Mesenchymal stem cell (in vitro differentiated cells and primary cell): ENCODE measurements around the gene DENND1B.

Experiments used
- DNase-seq: peaks from one replicate; pipeline ENCODE4 v3.0.0-alpha.2; 2013
- H2AFZ ChIP-seq: one replicate; pipeline ENCODE4 v1.6.1; 2013; ENCODE audit warnings: low read depth, mild to moderate bottlenecking, control low read depth, inconsistent platforms, low read length, moderate library complexity
- H2AK5ac ChIP-seq: 2 replicates; pipeline ENCODE4 v1.6.1; 2013; ENCODE audit warnings: low read length, moderate library complexity, mild to moderate bottlenecking, inconsistent platforms; ENCODE audit not compliant: severe bottlenecking
- H2BK120ac ChIP-seq: one replicate; pipeline ENCODE4 v1.6.1; 2013; ENCODE audit warnings: low read depth, mild to moderate bottlenecking, inconsistent platforms, low read length, moderate library complexity
- H2BK12ac ChIP-seq, 2 experiments: one replicate each; pipeline ENCODE4 v1.6.1; 2013; ENCODE audit warnings: inconsistent platforms in 2 of 2, low read length in 2 of 2, mild to moderate bottlenecking in 2 of 2, moderate library complexity in 2 of 2, control low read depth in 1 of 2
- H2BK15ac ChIP-seq: one replicate; pipeline ENCODE4 v1.6.1; 2013; ENCODE audit warnings: mild to moderate bottlenecking, low read depth, inconsistent platforms; ENCODE audit not compliant: poor library complexity, severe bottlenecking
- H2BK5ac ChIP-seq: 2 replicates; pipeline ENCODE4 v1.6.1; 2013; ENCODE audit warnings: low read depth, mild to moderate bottlenecking, low read length, control low read depth, inconsistent platforms; ENCODE audit not compliant: poor library complexity, severe bottlenecking
- H3K14ac ChIP-seq, 2 experiments: one replicate each; pipeline ENCODE4 v1.6.1; 2013; ENCODE audit warnings: inconsistent platforms in 2 of 2, low read length in 2 of 2, control low read depth in 1 of 2, mild to moderate bottlenecking in 1 of 2, moderate library complexity in 1 of 2
- H3K18ac ChIP-seq, 2 experiments: one replicate each; pipeline ENCODE4 v1.6.1; 2013; ENCODE audit warnings: inconsistent platforms in 2 of 2, low read length in 2 of 2, control low read depth in 1 of 2, low read depth in 1 of 2, mild to moderate bottlenecking in 1 of 2
- H3K23ac ChIP-seq, 2 experiments: one replicate each; pipeline ENCODE4 v1.6.1; 2013; ENCODE audit warnings: inconsistent platforms in 2 of 2, low read length in 2 of 2, mild to moderate bottlenecking in 2 of 2, moderate library complexity in 2 of 2, control low read depth in 1 of 2
- H3K27ac ChIP-seq: 2 replicates; pipeline ENCODE4 v1.5.1; 2013; ENCODE audit warnings: mild to moderate bottlenecking, moderate library complexity, low read length, control low read depth, inconsistent platforms; ENCODE audit not compliant: poor library complexity, severe bottlenecking
- H3K27me3 ChIP-seq, 2 experiments: 2 replicates each; pipeline versions ENCODE4 v1.6.1 to v1.7.0; 2013; ENCODE audit warnings: low read length in 2 of 2, mild to moderate bottlenecking in 2 of 2, moderate library complexity in 2 of 2, control low read depth in 1 of 2, inconsistent platforms in 1 of 2; ENCODE audit not compliant: control insufficient read depth in 1 of 2, insufficient read depth in 1 of 2
- H3K36me3 ChIP-seq, 2 experiments: 2 replicates each; pipeline versions ENCODE4 v1.6.1 to v1.7.0; 2013; ENCODE audit warnings: low read length in 2 of 2, control low read depth in 1 of 2, inconsistent platforms in 1 of 2, low read depth in 1 of 2, mild to moderate bottlenecking in 1 of 2; ENCODE audit not compliant: insufficient read depth in 2 of 2, control insufficient read depth in 1 of 2
- H3K4ac ChIP-seq, 2 experiments: one replicate each; pipeline ENCODE4 v1.6.1; 2013; ENCODE audit warnings: inconsistent platforms in 2 of 2, low read length in 2 of 2, mild to moderate bottlenecking in 2 of 2, moderate library complexity in 2 of 2, control low read depth in 1 of 2, low read depth in 1 of 2
- H3K4me1 ChIP-seq: 2 replicates; pipeline ENCODE4 v1.6.1; 2013; ENCODE audit warnings: low read depth, low read length, control low read depth; ENCODE audit not compliant: control insufficient read depth, insufficient read depth
- H3K4me2 ChIP-seq: 2 replicates; pipeline ENCODE4 v1.6.1; 2013; ENCODE audit warnings: low read length, mild to moderate bottlenecking, inconsistent platforms; ENCODE audit not compliant: poor library complexity, severe bottlenecking
- H3K4me3 ChIP-seq, 2 experiments: 2 replicates each; pipeline versions ENCODE4 v1.5.1 to v1.7.0; 2013; ENCODE audit warnings: low read length in 2 of 2, mild to moderate bottlenecking in 2 of 2, control low read depth in 1 of 2, low read depth in 1 of 2; ENCODE audit not compliant: insufficient read depth in 1 of 2
- H3K79me1 ChIP-seq: replicated peaks from 2 replicates; pipeline ENCODE4 v1.6.1; 2013; ENCODE audit warnings: mild to moderate bottlenecking, control low read depth, low read length, inconsistent platforms; ENCODE audit not compliant: poor library complexity, severe bottlenecking
- H3K9ac ChIP-seq: 2 replicates; pipeline ENCODE4 v1.7.0; 2013; ENCODE audit warnings: mild to moderate bottlenecking, low read length, moderate library complexity
- H3K9me3 ChIP-seq: 2 replicates; pipeline ENCODE4 v1.7.0; 2013; ENCODE audit warnings: mild to moderate bottlenecking, low read length; ENCODE audit not compliant: control insufficient read depth
- H4K8ac ChIP-seq: one replicate; pipeline ENCODE4 v1.6.1; 2013; ENCODE audit warnings: inconsistent platforms, mild to moderate bottlenecking, low read length, moderate library complexity
- H4K91ac ChIP-seq: one replicate; pipeline ENCODE4 v1.6.1; 2013; ENCODE audit warnings: mild to moderate bottlenecking, low read length, inconsistent platforms
- WGBS: methylation state at CpG from one replicate; pipeline ENCODE4 v1.1.7; 2013; ENCODE audit warnings: mixed read lengths; 5-methylcytosine and 5-hydroxymethylcytosine counted together

The DENND1B gene

DNA sequence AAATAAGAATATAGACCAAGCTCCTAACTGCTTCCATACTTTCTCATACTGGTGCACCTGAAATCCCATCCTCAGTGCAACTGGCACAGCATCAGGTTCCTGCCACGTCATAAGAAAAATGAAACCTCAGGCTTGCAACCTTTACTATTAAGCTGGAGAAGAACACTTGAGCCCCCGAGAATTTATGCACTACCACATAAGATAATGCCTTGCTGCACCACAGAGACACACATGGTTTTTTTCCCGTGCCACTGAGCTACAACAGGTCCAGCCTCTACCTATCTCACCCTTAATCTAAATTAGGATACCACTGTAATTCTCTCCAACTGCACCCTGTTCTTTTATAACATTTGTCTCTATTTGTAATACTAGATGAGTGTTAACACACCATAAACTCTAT, 174.5 kb downstream of the DENND1B start:
- H4K8ac ChIP-seq: no peak overlapping the region
- no peak overlapping the region for H3K14ac ChIP-seq
- H3K4me1 ChIP-seq: no peaks in the 10 kb centered on the region
- no peak overlapping the region for H2BK15ac ChIP-seq
- no peak overlapping the region for H3K4me3 ChIP-seq
- H2BK120ac ChIP-seq: no peak overlapping the region
- H3K9ac ChIP-seq: no peak overlapping the region
- H3K4ac ChIP-seq: no peak overlapping the region
- no peak overlapping the region for H3K4me2 ChIP-seq
- no peak for DNase-seq
- H3K23ac ChIP-seq: no peak overlapping the region
- H3K79me1 ChIP-seq: no peaks in the 10 kb centered on the region
- no peaks in the 10 kb centered on the region for H3K9me3 ChIP-seq
- H3K36me3 ChIP-seq: peaks cover 0 to 2% of the 10 kb centered on the region in 2 experiments
- H2BK5ac ChIP-seq: no peak overlapping the region
- H3K18ac ChIP-seq: no peak overlapping the region
- H2AK5ac ChIP-seq: no peak overlapping the region
- WGBS: 93% methylated on average over 3 of the region's 3 CpGs
- no peak overlapping the region for H4K91ac ChIP-seq
- H2BK12ac ChIP-seq: no peak overlapping the region
- no peaks in the 10 kb centered on the region for H3K27me3 ChIP-seq
- H2AFZ ChIP-seq: no peak overlapping the region
- no peak overlapping the region for H3K27ac ChIP-seq

DNA sequence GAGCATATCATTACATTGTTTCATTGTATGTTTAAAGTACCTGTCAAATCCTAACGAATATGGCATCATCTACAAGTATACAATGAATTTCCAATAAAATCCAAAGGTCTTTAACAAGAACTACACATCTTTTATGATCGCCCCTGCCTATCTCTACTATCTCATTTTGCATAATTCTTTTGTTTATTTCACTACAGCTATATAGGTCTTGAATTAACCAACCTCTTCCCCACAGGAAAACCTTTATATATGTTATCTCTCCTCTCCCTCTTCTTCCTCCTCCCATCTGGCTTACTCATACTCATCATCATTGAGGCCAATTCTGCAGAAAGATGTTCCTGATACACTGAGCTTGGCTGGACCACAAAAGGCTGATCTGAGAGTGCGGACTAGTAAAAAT, 175.5 kb downstream of the DENND1B start:
- no peak overlapping the region for H2BK12ac ChIP-seq
- no peak for DNase-seq
- H3K36me3 ChIP-seq: peaks cover 0 to 2% of the 10 kb centered on the region in 2 experiments
- no peak overlapping the region for H2BK15ac ChIP-seq
- no peak overlapping the region for H2BK120ac ChIP-seq
- H3K4me3 ChIP-seq: no peak overlapping the region
- H4K8ac ChIP-seq: no peak overlapping the region
- no peak overlapping the region for H3K4ac ChIP-seq
- H3K79me1 ChIP-seq: no peaks in the 10 kb centered on the region
- no peaks in the 10 kb centered on the region for H3K9me3 ChIP-seq
- H2BK5ac ChIP-seq: no peak overlapping the region
- no peaks in the 10 kb centered on the region for H3K27me3 ChIP-seq
- no peak overlapping the region for H3K14ac ChIP-seq
- H3K4me1 ChIP-seq: no peaks in the 10 kb centered on the region
- no peak overlapping the region for H3K18ac ChIP-seq
- no peak overlapping the region for H4K91ac ChIP-seq
- no peak overlapping the region for H2AFZ ChIP-seq
- no peak overlapping the region for H3K4me2 ChIP-seq
- WGBS: 83% methylated on average over 3 of the region's 3 CpGs
- H2AK5ac ChIP-seq: no peak overlapping the region
- no peak overlapping the region for H3K9ac ChIP-seq
- H3K27ac ChIP-seq: no peak overlapping the region
- no peak overlapping the region for H3K23ac ChIP-seq

DNA sequence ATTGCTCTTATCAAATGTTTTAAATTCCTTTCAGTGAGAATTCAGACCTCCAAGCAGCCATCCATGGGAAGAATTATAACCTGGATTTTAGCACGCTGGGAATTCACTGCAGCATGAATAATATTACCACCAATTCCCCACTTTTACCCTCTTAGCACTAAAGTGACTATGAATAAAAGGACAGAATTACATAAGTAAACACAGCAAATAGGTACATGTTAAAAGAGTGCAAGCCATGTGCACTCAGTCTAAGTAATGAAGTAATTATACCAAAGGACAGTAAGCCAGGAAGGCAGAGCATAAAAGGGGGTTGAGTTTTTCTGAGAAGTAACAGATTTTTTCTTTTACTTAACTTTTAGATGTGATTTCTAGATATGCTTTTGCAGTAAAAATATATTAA, 176.3 kb downstream of the DENND1B start:
- WGBS: 86% methylated on average over 1 of the region's 1 CpG
- no peaks in the 10 kb centered on the region for H3K4me1 ChIP-seq

DNA sequence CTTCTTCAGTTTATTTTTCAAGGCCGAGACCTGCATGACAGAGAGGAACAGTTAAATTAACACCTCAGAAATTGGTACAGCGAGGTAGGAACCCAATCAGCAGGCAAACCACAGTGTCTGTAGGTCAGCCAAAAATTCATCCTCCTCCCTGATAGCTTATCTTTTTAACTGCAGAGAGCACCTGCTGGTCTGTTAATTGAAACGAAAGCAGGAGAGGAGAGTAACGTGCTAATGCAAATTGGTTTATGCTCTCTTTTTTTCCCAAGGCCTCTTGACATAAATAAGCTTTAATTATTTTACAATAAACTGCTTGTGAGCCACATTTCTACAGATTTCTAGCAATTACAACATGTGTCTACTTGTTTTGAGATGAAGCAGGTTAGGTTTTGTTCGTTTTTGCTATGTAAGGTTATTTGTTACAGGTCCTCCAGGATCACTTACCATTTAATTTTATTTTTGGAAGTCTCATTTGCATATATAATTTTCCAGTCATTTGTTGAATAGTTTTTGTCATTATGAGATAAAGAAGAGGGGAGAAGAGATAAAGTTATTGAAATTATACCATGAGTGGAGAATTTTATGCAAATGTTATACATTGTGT, 179.9 kb downstream of the DENND1B start:
- peaks cover 2 to 6% of the 10 kb centered on the region in 2 experiments for H3K36me3 ChIP-seq
- no peak overlapping the region for H3K4ac ChIP-seq
- H2AFZ ChIP-seq: no peak overlapping the region
- H4K91ac ChIP-seq: no peak overlapping the region
- no peak overlapping the region for H3K18ac ChIP-seq
- H3K23ac ChIP-seq: no peak overlapping the region
- 51% methylated on average over 2 of the region's 5 CpGs for WGBS
- H4K8ac ChIP-seq: no peak overlapping the region
- H3K79me1 ChIP-seq: no peaks in the 10 kb centered on the region
- H2BK120ac ChIP-seq: no peak overlapping the region
- no peak overlapping the region for H2BK15ac ChIP-seq
- DNase-seq: no peak
- no peak overlapping the region for H2BK12ac ChIP-seq
- H3K27ac ChIP-seq: no peak overlapping the region
- H3K27me3 ChIP-seq: no peaks in the 10 kb centered on the region
- H3K9ac ChIP-seq: no peak overlapping the region
- H3K4me3 ChIP-seq: no peak overlapping the region
- H2AK5ac ChIP-seq: no peak overlapping the region
- no peaks in the 10 kb centered on the region for H3K4me1 ChIP-seq
- H3K14ac ChIP-seq: no peak overlapping the region
- no peak overlapping the region for H2BK5ac ChIP-seq
- no peaks in the 10 kb centered on the region for H3K9me3 ChIP-seq
- H3K4me2 ChIP-seq: no peak overlapping the region

More for the DNA sequence above, 176.3 kb downstream of the DENND1B start:
- Histone ChIP-seq H3K27ac (no peak overlapping the region), H3K27me3 (no peaks in the 10 kb centered on the region), H2BK12ac (no peak overlapping the region), H2AK5ac (no peak overlapping the region), H3K18ac (no peak overlapping the region), H4K91ac (no peak overlapping the region), H2BK5ac (no peak overlapping the region), H3K9ac (no peak overlapping the region), H4K8ac (no peak overlapping the region), H3K14ac (no peak overlapping the region), H3K79me1 (no peaks in the 10 kb centered on the region), H2BK15ac (no peak overlapping the region), H2BK120ac (no peak overlapping the region), H3K4ac (no peak overlapping the region), H3K4me3 (no peak overlapping the region), H3K36me3 (peaks cover 0 to 2% of the 10 kb centered on the region in 2 experiments), H2AFZ (no peak overlapping the region), H3K9me3 (no peaks in the 10 kb centered on the region), H3K4me2 (no peak overlapping the region), H3K23ac (no peak overlapping the region)
- DNase-seq: no peak
